Renal cortex interstitium (tissue), 15 donors: ENCODE results near the gene ANAPC13. TPM values are rescaled to one million over a fixed set of nuclear protein-coding genes. Genes with fewer than 3 reads are reported as not detected.

Source experiments
- DNase-seq, 11 donors: peaks; one replicate each; pipeline ENCODE4 v3.0.0-alpha.2; 2013; ENCODE audit warnings: low read depth in 9 of 11, low spot score in 4 of 11; ENCODE audit errors: extremely low read depth in 1 of 11
- long read RNA-seq, 16 experiments: transcript quantifications; one replicate each; lab custom pipeline, GENCODE V29; 2026
- polyA plus RNA-seq, 3 donors: library from polyadenylated mRNA; unstranded; fragments of 120-200 nt; gene quantifications; one replicate each; pipeline ENCODE4 v1.2.1, GENCODE V29; 2013; ENCODE audit not compliant: insufficient read length in 3 of 3

The ANAPC13 gene, protein sequence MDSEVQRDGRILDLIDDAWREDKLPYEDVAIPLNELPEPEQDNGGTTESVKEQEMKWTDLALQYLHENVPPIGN
- 100 to 1,000 TPM; 107 to 150 (median 114) TPM for polyA plus RNA-seq
- long read RNA-seq, donor 1, transcript ANAPC13-204 (3 exons, 1,840 nt): minor isoform, 25 of 64 reads
- long read RNA-seq, donor 1, transcript ANAPC13-201 (3 exons, 1,209 nt): major isoform, 34 of 64 reads
- long read RNA-seq, donor 1, transcript ANAPC13-203 (2 exons, 686 nt): minor isoform, 5 of 64 reads
- long read RNA-seq, donor 1, partial matches to known transcripts: 0 of 64 reads
- long read RNA-seq, donor 1, other reads (novel, unspliced or antisense): 0 of 64 reads
- long read RNA-seq, donor 2, transcript ANAPC13-203 (2 exons, 686 nt): minor isoform, 7 of 66 reads
- long read RNA-seq, donor 2, transcript ANAPC13-201 (3 exons, 1,209 nt): major isoform, 25 of 66 reads
- long read RNA-seq, donor 2, transcript ANAPC13-204 (3 exons, 1,840 nt): minor isoform, 24 of 66 reads
- long read RNA-seq, donor 2, partial matches to known transcripts: 9 of 66 reads
- long read RNA-seq, donor 2, other reads (novel, unspliced or antisense): 0 of 66 reads
- long read RNA-seq, donor 3, transcript ANAPC13-204 (3 exons, 1,840 nt): minor isoform, 39 of 109 reads
- long read RNA-seq, donor 3, transcript ANAPC13-203 (2 exons, 686 nt): minor isoform, 16 of 109 reads
- long read RNA-seq, donor 3, transcript ANAPC13-201 (3 exons, 1,209 nt): major isoform, 52 of 109 reads
- long read RNA-seq, donor 3, partial matches to known transcripts: 0 of 109 reads
- long read RNA-seq, donor 3, other reads (novel, unspliced or antisense): 0 of 109 reads
- long read RNA-seq, donor 4, transcript ANAPC13-201 (3 exons, 1,209 nt): major isoform, 33 of 79 reads
- long read RNA-seq, donor 4, transcript ANAPC13-203 (2 exons, 686 nt): minor isoform, 5 of 79 reads
- long read RNA-seq, donor 4, transcript ANAPC13-204 (3 exons, 1,840 nt): minor isoform, 26 of 79 reads
- long read RNA-seq, donor 4, partial matches to known transcripts: 7 of 79 reads
- long read RNA-seq, donor 4, other reads (novel, unspliced or antisense): 6 of 79 reads
- long read RNA-seq, donor 5: 0 reads
- long read RNA-seq, donor 6, transcript ANAPC13-203 (2 exons, 686 nt): minor isoform, 10 of 67 reads
- long read RNA-seq, donor 6, transcript ANAPC13-204 (3 exons, 1,840 nt): minor isoform, 18 of 67 reads
- long read RNA-seq, donor 6, transcript ANAPC13-201 (3 exons, 1,209 nt): major isoform, 38 of 67 reads
- long read RNA-seq, donor 6, partial matches to known transcripts: 0 of 67 reads
- long read RNA-seq, donor 6, other reads (novel, unspliced or antisense): 0 of 67 reads
- long read RNA-seq, donor 7, transcript ANAPC13-204 (3 exons, 1,840 nt): minor isoform, 28 of 75 reads
- long read RNA-seq, donor 7, transcript ANAPC13-203 (2 exons, 686 nt): minor isoform, 8 of 75 reads
- long read RNA-seq, donor 7, transcript ANAPC13-201 (3 exons, 1,209 nt): major isoform, 34 of 75 reads
- long read RNA-seq, donor 7, partial matches to known transcripts: 0 of 75 reads
- long read RNA-seq, donor 7, other reads (novel, unspliced or antisense): 0 of 75 reads
- long read RNA-seq, donor 8, transcript ANAPC13-201 (3 exons, 1,209 nt): major isoform, 62 of 139 reads
- long read RNA-seq, donor 8, transcript ANAPC13-204 (3 exons, 1,840 nt): minor isoform, 36 of 139 reads
- long read RNA-seq, donor 8, transcript ANAPC13-203 (2 exons, 686 nt): minor isoform, 28 of 139 reads
- long read RNA-seq, donor 8, partial matches to known transcripts: 10 of 139 reads
- long read RNA-seq, donor 8, other reads (novel, unspliced or antisense): 0 of 139 reads
- long read RNA-seq, donor 9, transcript ANAPC13-201 (3 exons, 1,209 nt): minor isoform, 33 of 81 reads
- long read RNA-seq, donor 9, transcript ANAPC13-203 (2 exons, 686 nt): minor isoform, 10 of 81 reads
- long read RNA-seq, donor 9, transcript ANAPC13-204 (3 exons, 1,840 nt): major isoform, 37 of 81 reads
- long read RNA-seq, donor 9, partial matches to known transcripts: 0 of 81 reads
- long read RNA-seq, donor 9, other reads (novel, unspliced or antisense): 0 of 81 reads
- long read RNA-seq, donor 10, transcript ANAPC13-201 (3 exons, 1,209 nt): major isoform, 58 of 102 reads
- long read RNA-seq, donor 10, transcript ANAPC13-203 (2 exons, 686 nt): minor isoform, 7 of 102 reads
- long read RNA-seq, donor 10, transcript ANAPC13-204 (3 exons, 1,840 nt): minor isoform, 33 of 102 reads
- long read RNA-seq, donor 10, partial matches to known transcripts: 0 of 102 reads
- long read RNA-seq, donor 10, other reads (novel, unspliced or antisense): 0 of 102 reads
- long read RNA-seq, donor 11, transcript ANAPC13-201 (3 exons, 1,209 nt): major isoform, 31 of 56 reads
- long read RNA-seq, donor 11, transcript ANAPC13-204 (3 exons, 1,840 nt): minor isoform, 19 of 56 reads
- long read RNA-seq, donor 11, partial matches to known transcripts: 0 of 56 reads
- long read RNA-seq, donor 11, other reads (novel, unspliced or antisense): 0 of 56 reads
- long read RNA-seq, donor 12, transcript ANAPC13-201 (3 exons, 1,209 nt): major isoform, 17 of 32 reads
- long read RNA-seq, donor 12, transcript ANAPC13-204 (3 exons, 1,840 nt): minor isoform, 12 of 32 reads
- long read RNA-seq, donor 12, partial matches to known transcripts: 0 of 32 reads
- long read RNA-seq, donor 12, other reads (novel, unspliced or antisense): 0 of 32 reads
- long read RNA-seq, donor 13, transcript ANAPC13-201 (3 exons, 1,209 nt): major isoform, 63 of 163 reads
- long read RNA-seq, donor 13, transcript ANAPC13-203 (2 exons, 686 nt): minor isoform, 16 of 163 reads
- long read RNA-seq, donor 13, transcript ANAPC13-204 (3 exons, 1,840 nt): minor isoform, 46 of 163 reads
- long read RNA-seq, donor 13, partial matches to known transcripts: 37 of 163 reads
- long read RNA-seq, donor 13, other reads (novel, unspliced or antisense): 0 of 163 reads
- long read RNA-seq, donor 14, transcript ANAPC13-201 (3 exons, 1,209 nt): major isoform, 41 of 90 reads
- long read RNA-seq, donor 14, transcript ANAPC13-203 (2 exons, 686 nt): minor isoform, 10 of 90 reads
- long read RNA-seq, donor 14, transcript ANAPC13-204 (3 exons, 1,840 nt): minor isoform, 29 of 90 reads
- long read RNA-seq, donor 14, partial matches to known transcripts: 6 of 90 reads
- long read RNA-seq, donor 14, other reads (novel, unspliced or antisense): 0 of 90 reads
- long read RNA-seq, donor 15, transcript ANAPC13-201 (3 exons, 1,209 nt): major isoform, 19 of 37 reads
- long read RNA-seq, donor 15, transcript ANAPC13-204 (3 exons, 1,840 nt): minor isoform, 15 of 37 reads
- long read RNA-seq, donor 15, partial matches to known transcripts: 0 of 37 reads
- long read RNA-seq, donor 15, other reads (novel, unspliced or antisense): 0 of 37 reads
- long read RNA-seq, donor 16, transcript ANAPC13-204 (3 exons, 1,840 nt): minor isoform, 77 of 233 reads
- long read RNA-seq, donor 16, transcript ANAPC13-201 (3 exons, 1,209 nt): major isoform, 102 of 233 reads
- long read RNA-seq, donor 16, transcript ANAPC13-203 (2 exons, 686 nt): minor isoform, 18 of 233 reads
- long read RNA-seq, donor 16, transcript ANAPC13-202 (2 exons, 574 nt): minor isoform, 5 of 233 reads
- long read RNA-seq, donor 16, partial matches to known transcripts: 26 of 233 reads
- long read RNA-seq, donor 16, other reads (novel, unspliced or antisense): 0 of 233 reads

DNA sequence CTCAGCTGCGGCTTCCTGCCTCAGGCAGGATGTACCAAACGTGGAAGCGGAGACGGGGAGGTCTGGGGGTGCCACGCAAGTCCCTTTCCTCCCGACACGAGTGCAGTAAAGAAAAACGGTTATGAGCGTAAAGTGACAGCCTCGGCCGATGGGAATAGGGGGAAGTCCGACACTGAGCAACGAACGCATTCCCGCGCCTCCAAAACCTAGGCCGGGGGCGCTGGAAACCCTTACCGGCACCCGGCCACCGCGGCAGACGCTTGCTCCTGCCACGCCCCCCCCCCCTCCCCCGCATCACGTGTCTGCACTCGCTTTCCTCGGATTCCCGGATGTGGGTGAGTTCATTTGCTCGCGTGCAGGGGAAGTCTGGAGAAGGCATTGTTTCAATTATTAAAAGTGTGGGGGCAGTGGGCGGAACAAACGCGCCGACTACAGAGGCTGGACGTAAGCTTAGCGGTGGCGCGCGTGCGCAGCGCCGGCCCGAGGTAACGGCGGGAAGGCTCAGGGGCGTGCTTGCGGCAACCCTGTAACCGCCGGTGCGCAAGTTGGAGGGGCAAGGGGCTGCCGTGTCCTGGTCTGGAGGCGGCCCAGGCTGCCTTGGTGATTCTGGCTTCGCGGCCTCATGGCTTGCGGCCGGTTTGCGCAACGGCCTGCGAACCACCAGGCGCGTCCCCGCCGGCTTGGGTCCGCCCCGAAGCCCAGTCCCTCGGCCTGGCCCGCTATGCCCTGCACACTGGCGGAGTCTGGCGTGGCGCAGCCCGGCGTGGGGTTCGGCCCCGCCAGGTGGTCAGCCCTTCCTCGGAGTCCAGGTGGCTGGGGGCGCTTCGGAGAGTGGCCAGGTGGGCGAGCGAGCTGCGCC, at the start of gene ANAPC13, which contains the start of gene CEP63:
ANAPC13 (minus strand) TSS at position 268 of the 859 bp plus-strand sequence. CDS start 3,081 bp downstream, outside the sequence.
CEP63 (plus strand) TSS at position 340 of the 859 bp plus-strand sequence. CDS start 9,264 bp downstream, outside the sequence.
- DNase-seq: peak; percentile 96 to 99 (median 98)

DNA sequence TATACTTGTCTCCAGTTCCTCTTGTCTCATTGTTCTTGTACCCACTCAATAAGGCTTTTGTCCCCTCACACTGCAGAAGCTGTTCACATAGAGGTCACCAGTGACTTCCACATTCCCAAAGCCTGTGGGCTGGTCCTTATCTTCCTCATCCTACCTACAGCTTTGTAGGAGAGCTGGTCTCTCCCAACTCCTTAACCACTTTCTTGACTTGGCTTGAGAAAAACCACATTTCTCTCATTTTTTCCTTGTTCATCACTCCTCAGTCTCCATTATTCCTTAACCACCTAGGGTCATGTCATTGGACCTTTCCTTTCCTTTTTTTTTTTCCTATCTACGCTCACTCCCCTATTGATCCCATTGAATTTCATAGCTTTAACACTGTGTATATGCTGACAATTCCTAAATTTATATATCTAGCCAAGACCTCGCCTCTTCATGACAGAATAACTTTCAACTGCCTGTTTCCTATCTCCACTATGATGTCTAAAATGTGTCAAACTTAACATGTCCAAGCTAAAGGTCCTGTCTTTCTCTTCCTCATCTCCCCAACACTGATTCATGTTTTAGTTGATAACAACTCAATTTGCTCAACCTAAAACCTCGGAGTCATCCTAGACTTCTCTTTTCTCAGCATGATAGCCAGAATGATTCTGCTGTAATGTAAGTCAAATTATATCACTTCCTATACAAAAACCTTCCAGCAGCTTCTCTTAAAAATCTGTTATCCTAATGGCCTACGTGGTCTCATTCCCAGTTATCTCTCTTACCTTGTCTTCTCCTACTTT, 49.6 kb upstream of the ANAPC13 start:
- DNase-seq: no peak

DNA sequence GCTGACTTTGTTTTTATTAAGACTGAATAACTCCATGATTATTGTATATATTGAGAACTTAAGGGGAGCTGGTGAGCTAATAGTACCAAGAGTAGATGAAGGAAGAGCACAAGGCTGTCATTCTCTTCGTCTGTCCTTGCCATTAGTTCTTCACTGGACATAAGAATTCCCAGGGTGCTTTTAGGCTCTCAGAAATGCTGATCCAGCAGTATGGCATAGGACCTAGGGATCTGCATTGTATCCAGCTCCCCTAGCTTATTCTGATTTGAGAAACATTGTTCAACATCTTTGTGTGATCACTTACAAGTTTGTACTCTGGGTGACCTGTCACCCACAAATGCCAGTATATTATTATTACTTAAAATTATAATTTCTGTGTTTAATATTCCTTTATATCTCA, 47.7 kb upstream of the ANAPC13 start:
- no peak for DNase-seq

DNA sequence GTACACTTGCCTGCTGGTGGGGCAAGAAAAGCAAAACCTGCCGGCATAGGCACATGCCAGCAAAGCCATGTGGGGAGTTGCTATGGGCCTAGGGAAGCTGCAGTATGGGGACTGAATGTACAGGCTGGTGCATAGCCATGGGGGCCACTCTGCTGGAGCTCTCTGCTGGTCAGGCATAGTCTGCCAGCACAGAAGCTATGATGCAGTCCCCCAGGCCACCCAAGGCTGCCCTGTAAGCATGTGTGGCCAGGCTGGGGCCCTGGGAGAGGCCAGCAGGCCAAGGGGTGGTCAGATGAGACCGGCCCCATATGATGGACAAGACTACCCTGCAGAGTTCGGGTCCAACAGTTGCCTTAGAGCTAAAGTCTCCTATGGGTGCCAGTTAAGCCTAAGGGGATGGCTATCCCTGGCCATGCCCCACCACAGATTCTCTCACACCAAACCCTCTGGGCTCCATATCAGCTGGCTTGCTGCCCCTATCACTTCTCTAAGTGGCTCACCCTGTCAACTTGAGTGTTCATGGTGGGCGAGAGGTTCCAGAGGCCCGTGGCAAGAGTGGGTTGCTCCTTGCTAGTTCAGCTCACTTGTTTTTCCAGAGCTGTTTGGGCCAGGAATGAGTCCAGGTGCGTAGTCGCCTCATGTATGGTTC, 41.9 kb upstream of the ANAPC13 start:
- DNase-seq: no peak

DNA sequence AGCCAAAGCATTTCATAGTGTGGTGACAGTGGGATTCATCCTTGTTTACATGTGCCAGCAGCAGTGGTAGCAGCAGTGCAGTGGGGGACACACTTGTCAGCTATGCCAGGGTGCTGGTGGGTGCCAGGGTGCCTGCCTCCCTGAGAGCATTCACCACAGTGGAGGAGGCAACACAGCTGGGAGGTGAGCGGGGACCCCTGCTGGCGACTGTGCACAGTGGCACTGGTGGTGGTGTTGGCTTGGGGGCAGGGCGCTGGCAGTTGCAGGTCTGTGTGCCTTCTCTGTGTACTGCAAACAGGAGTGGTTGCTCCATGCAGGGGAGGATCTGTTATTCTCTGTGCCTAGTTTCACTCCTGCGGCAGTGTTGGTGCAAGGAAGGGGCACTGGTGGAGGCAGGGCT, 41.3 kb upstream of the ANAPC13 start:
- DNase-seq: no peak

DNA sequence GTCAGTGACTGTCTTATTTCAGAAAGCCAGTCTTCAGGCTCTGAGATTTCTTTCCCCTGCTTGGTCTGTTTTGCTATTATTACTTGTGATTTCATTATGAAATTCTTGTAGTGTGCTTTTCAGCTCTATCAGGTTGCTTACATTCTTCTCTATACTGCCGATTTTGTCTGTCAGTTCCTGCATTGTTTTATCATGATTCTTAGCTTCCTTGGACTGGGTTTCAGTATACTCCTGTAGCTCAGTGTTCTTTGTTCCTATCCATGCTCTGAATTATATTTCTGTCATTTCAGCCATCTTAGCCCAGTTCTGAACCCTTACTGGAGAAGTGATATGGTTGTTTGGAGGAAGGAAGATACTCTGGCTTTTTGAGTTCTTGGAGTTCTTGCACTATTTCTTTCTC, 40.5 kb upstream of the ANAPC13 start:
- no peak for DNase-seq

DNA sequence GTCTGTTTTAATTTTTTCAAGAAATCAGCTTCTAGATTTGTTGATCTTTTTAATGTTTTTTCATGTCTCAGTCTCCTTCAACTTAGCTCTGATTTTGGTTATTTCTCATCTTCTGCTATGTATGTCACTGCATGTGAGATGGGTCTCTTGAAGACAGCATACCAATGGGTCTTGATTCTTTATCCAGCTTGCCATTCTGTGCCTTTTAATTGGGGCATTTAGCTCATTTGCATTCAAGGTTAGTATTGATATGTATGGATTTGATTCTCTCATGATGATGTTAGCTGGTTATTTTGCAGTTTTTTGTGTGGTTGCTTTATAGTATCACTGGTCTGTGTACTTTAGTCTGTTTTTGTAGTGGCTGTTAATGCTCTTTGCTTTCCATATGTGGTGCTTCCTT, 39.5 kb upstream of the ANAPC13 start:
- no peak for DNase-seq

DNA sequence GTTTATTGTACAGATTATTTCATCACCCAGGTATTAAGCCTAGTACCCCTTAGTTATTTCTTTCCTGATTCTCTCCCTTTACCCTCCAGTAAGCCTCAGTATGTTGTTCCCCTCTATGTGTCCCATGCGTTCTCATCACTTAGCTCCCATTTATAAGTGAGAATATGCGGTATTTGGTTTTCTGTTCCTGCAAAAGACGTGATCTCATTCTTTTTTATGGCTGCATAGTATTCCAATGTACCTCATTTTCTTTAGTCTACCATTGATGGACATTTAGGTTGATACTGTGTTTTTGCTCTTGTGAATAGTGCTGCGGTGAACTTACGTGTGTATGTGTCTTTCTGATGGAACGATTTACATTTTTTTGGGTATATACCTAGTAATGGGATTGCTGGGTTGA, 36.8 kb upstream of the ANAPC13 start:
- no peak for DNase-seq

DNA sequence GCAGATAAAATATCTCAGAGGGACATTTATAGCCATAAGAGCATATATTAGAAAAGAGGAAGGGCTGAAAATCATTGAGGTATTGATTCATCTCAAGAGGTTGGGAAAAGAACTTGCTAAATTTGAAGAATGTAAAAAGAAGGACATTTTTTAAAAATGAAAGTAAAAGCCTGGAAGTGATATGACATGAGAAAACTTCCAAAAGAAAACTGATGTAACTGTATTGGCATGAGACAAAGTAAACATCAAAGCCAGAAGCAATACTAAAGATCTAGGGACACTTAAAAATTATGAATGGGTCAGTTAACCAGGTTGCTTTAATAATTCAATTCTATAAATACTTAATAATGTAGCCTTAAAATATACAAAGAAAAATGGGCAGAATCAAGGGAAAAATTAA, 32.0 kb upstream of the ANAPC13 start:
- DNase-seq: no peak

DNA sequence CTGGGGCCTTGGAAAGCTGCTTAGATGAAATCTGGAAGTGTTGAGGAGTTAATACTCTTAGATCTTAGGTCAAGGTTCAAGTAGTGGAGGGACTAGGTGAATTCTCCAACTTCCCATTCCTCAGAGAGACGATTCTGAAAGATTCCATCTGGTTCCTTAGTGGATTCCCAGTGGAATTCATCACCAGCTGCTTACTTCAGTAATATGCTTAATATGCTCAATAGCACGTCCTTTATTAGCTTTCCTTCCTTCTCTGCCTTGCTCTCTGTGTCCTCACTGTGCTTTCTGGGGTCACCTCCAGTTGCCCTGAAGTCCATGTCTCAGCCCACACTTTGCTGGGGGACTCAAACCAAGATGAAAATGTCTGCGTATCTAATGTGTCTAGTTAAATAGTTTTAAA, 31.1 kb upstream of the ANAPC13 start:
- peak in 2 of 11 donors; percentile 2 to 6 for DNase-seq

DNA sequence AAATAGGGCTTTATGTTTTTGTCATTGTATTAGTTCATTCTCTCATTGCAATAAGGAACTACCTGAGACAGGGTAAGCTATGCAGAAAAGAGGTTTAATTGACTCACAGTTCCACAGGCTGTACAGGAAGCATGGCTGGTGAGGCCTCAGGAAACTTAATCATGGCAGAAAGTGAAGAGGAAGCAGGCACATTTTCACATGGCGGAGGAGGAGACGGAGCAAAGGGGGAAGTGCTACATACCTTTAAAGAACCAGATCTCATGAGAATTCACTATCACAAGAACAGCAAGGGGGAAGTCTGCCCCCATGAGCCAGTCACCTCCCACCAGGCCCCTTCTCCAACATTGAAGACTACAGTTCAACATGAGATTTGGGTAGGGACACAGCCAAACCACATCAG, 25.7 kb upstream of the ANAPC13 start:
- no peak for DNase-seq

DNA sequence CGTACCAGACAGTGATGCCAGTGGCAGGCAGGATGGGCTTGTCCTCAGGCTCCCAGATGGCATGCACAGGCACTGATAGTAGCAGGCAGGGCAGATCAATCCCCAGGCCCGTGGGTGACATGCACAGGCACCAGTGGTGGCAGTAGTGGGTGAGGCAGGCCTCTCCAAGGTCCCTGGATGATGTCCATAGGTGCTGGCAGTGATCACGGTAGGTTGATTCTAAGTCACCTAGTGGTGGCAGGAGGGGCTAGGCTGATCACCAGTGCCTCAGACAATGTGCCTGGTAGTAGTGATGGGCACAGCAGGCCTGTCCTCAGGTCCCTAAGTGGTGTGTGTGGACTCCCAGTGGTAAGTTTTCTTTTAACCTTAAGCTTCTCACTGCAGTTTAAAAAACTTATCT, 19.7 kb upstream of the ANAPC13 start:
- DNase-seq: no peak
